Activated CD8-positive, alpha-beta memory T cell treated with anti-CD3 and anti-CD28 coated beads, Interleukin-2, amount 50 U/mL, for 24 hours (primary cell): ENCODE results near the gene PLK3.
A peak's percentile ranks its signal among the peaks of the same experiment; 100 is the strongest.
"Not testable (repeated sequence)": the region's sequence is repeated elsewhere in the genome, so short reads cannot be mapped to it uniquely, and the experiment has no call there.

Source experiments
- DNase-seq: peaks from one replicate; pipeline ENCODE4 v3.0.0-alpha.2; 2020; ENCODE audit errors: extremely low read depth

The PLK3 gene

GRCh38 chr1:44799770-44800584 is at the start of gene PLK3:
PLK3 (plus strand) TSS chr1:44800377; CDS start chr1:44800464, 87 bp downstream.
- DNase-seq: peak; percentile 89

- DNase-seq: no peak
Observed at GRCh38 chr1:44757420-44757819, 42.8 kb upstream of the PLK3 start.

GRCh38 chr1:44759077-44759476 is 41.1 kb upstream of the PLK3 start:
- DNase-seq: no peak

GRCh38 chr1:44760876-44761275 is 39.3 kb upstream of the PLK3 start:
- DNase-seq: no peak

- not testable (repeated sequence) for DNase-seq
Observed at GRCh38 chr1:44766421-44766820, 33.8 kb upstream of the PLK3 start.

GRCh38 chr1:44775078-44775929 is 24.9 kb upstream of the PLK3 start, which contains the start of gene RPS8:
RPS8 (plus strand) TSS chr1:44775540; CDS start chr1:44775597, 57 bp downstream.
- DNase-seq: peak; percentile 83

GRCh38 chr1:44775930-44776729 is 24.0 kb upstream of the PLK3 start:
- DNase-seq: no peak

GRCh38 chr1:44776730-44777068 is 23.5 kb upstream of the PLK3 start:
- no peak for DNase-seq

GRCh38 chr1:44777547-44777946 is 22.6 kb upstream of the PLK3 start:
- no peak for DNase-seq

- DNase-seq: no peak
Observed at GRCh38 chr1:44777969-44778635, 22.1 kb upstream of the PLK3 start.

- no peak for DNase-seq
Observed at GRCh38 chr1:44778705-44779576, 21.2 kb upstream of the PLK3 start.

- DNase-seq: no peak
Observed at GRCh38 chr1:44780583-44781121, 19.5 kb upstream of the PLK3 start.

- no peak for DNase-seq
Observed at GRCh38 chr1:44783697-44784093, 16.5 kb upstream of the PLK3 start.

GRCh38 chr1:44784094-44785028 is 15.8 kb upstream of the PLK3 start:
- no peak for DNase-seq

GRCh38 chr1:44785029-44785380 is 15.2 kb upstream of the PLK3 start:
- no peak for DNase-seq

- no peak for DNase-seq
Observed at GRCh38 chr1:44785501-44786137, 14.6 kb upstream of the PLK3 start.

- DNase-seq: no peak
Observed at GRCh38 chr1:44786138-44786840, 13.9 kb upstream of the PLK3 start.

GRCh38 chr1:44786841-44787426 is 13.2 kb upstream of the PLK3 start:
- no peak for DNase-seq
